ENCODE measurements around the gene RPP40.

The RPP40 gene

GRCh38 chr6:4967301-4968030, 36.4 kb downstream of the RPP40 start:
- no peak for DNase-seq

GRCh38 chr6:4965562-4966389, 38.1 kb downstream of the RPP40 start:
- no peak for DNase-seq

- no peak for DNase-seq
These were observed 38.9 kb downstream of the RPP40 start for GRCh38 chr6:4964675-4965561.

- no peak for DNase-seq
These were observed 40.9 kb downstream of the RPP40 start for GRCh38 chr6:4962905-4963304.

- no peak for DNase-seq
These were observed 42.3 kb downstream of the RPP40 start for GRCh38 chr6:4961322-4962168.

- no peak for DNase-seq
These were observed 45.2 kb downstream of the RPP40 start for GRCh38 chr6:4958624-4959023.

GRCh38 chr6:4957521-4958231, 46.2 kb downstream of the RPP40 start:
- DNase-seq, result no peak

GRCh38 chr6:4956625-4957024, 47.2 kb downstream of the RPP40 start:
- DNase-seq, result no peak

- DNase-seq, result no peak
These were observed 50.4 kb downstream of the RPP40 start for GRCh38 chr6:4953440-4953839.

- DNase-seq, result no peak
These were observed 52.9 kb downstream of the RPP40 start for GRCh38 chr6:4950836-4951533.

- no peak for DNase-seq
These were observed 53.8 kb downstream of the RPP40 start for GRCh38 chr6:4950076-4950475.

GRCh38 chr6:4948781-4949450, 54.9 kb downstream of the RPP40 start:
- DNase-seq, result no peak

GRCh38 chr6:4947716-4948115, 56.1 kb downstream of the RPP40 start:
- DNase-seq, result no peak

- DNase-seq, result no peak
These were observed 57.3 kb downstream of the RPP40 start for GRCh38 chr6:4946521-4946920.
